ENCODE measurements around the gene ADH6. TPM values are rescaled to one million over a fixed set of nuclear protein-coding genes. Genes with fewer than 3 reads are reported as not detected.
"Not testable (repeated sequence)": the region's sequence is repeated elsewhere in the genome, so short reads cannot be mapped to it uniquely, and the experiment has no call there.

Gene ADH6
- polyA plus RNA-seq, 1 experiment: 0.02 TPM

DNA sequence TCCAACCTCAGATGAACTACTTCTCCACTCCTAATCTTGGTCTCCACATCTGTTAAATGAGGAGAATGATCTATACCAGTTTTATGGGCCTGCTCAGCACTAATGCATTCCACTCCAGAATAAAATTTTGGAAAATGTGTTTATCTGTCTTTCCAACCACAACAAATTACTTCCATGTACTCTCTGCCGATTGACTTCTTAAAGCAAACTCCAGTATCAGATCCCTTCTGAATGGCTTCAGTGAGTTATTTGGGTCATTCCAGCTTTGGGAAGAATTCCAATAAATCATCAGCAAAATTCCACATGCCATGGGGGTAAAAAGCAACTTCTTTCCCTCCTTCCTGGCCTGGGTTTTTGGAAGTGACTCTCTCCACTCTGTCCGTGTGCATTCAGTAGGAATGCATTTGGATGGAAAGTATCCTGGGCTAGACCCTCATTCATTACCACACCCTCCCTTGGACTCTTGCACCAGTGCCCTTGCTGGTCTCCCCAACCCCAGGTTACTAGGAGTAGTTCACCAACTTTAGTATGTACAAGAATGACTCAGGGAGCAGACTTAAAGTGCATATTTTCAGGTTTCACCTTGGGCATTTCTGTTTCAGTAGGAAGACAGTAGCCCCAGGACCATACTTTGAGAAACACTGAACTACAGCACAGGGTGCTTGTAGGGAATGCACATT, 15.4 kb upstream of the ADH6 start:
- Histone ChIP-seq H3K27me3 (ENCODE audit: control insufficient read depth, insufficient read depth, low read length) (no peaks in the 10 kb centered on the region), H3K36me3 (ENCODE audit: control insufficient read depth, insufficient read depth, low read length) (no peaks in the 10 kb centered on the region), H3K4me3 (ENCODE audit: low read depth, low read length) (no peak overlapping the region)
- peak; percentile 82 for DNase-seq (ENCODE audit: low read depth)
- POLR2A ChIA-PET: no interaction called here
- CTCF ChIA-PET: no interaction called here
- TF ChIP-seq, protein P1, sequence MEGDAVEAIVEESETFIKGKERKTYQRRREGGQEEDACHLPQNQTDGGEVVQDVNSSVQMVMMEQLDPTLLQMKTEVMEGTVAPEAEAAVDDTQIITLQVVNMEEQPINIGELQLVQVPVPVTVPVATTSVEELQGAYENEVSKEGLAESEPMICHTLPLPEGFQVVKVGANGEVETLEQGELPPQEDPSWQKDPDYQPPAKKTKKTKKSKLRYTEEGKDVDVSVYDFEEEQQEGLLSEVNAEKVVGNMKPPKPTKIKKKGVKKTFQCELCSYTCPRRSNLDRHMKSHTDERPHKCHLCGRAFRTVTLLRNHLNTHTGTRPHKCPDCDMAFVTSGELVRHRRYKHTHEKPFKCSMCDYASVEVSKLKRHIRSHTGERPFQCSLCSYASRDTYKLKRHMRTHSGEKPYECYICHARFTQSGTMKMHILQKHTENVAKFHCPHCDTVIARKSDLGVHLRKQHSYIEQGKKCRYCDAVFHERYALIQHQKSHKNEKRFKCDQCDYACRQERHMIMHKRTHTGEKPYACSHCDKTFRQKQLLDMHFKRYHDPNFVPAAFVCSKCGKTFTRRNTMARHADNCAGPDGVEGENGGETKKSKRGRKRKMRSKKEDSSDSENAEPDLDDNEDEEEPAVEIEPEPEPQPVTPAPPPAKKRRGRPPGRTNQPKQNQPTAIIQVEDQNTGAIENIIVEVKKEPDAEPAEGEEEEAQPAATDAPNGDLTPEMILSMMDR (IDR thresholded peaks at IDR 0.05; ENCODE audit: insufficient read depth, low read depth, low read length): no peak

DNA sequence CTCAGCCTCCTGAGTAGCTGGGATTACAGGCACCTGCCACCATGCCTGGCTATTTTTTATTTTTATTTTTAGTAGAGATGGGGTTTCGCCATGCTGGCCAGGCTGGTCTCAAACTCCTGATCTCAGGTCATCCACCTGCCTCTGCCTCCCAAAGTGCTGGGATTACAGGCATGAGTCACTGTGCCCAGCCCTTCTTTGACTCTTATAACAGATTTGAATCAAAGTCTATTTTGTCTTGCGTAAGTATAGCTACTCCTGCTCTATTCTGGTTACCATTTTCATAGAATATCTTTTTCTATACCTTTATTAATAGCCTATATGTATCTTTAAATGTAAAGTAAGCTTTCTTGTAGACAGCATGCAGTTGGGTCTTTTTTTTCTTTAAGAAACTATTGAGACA, 14.4 kb upstream of the ADH6 start:
- CTCF ChIA-PET; H3K4me3 ChIP-seq (ENCODE audit: low read depth, low read length); DNase-seq (ENCODE audit: low read depth); POLR2A ChIA-PET; H3K27me3 ChIP-seq (ENCODE audit: control insufficient read depth, insufficient read depth, low read length); H3K36me3 ChIP-seq (ENCODE audit: control insufficient read depth, insufficient read depth, low read length): not testable (repeated sequence)

DNA sequence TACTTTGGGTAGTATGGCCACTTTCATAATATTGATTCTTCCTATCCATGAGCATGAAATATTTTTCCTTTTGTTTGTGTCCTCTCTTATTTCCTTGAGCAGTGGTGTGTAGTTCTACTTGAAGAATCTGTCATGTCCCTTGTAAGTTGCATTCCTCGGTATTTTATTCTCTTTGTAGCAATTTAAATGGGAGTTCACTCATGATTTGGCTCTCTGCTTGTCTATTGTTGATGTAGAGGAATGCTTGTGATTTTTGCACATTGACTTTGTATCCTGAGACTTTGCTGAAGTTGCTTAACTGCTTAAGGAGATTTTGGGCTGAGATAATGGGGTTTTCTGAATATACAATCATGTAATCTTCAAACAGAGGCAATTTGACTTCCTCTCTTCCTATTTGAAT, 9.7 kb upstream of the ADH6 start:
- H3K27me3 ChIP-seq (ENCODE audit: control insufficient read depth, insufficient read depth, low read length); DNase-seq (ENCODE audit: low read depth); POLR2A ChIA-PET; CTCF ChIA-PET; H3K36me3 ChIP-seq (ENCODE audit: control insufficient read depth, insufficient read depth, low read length); H3K4me3 ChIP-seq (ENCODE audit: low read depth, low read length): not testable (repeated sequence)

DNA sequence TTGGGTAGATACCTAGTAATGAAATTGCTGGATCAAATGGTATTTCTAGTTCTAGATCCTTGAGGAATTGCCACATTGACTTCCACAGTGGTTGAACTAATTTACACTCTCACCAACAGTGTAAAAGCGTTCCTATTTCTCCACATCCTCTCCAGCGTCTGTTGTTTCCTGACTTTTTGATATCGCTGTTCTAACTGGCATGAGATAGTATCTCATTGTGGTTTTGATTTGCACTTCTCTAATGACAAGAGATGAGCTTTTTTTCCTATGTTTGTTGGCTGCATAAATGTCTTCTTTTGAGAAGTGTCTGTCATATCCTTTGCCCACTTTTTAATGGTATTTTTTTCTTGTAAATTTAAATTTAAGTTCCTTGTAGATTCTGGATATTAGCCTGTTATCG, 8.6 kb upstream of the ADH6 start:
- DNase-seq (ENCODE audit: low read depth); POLR2A ChIA-PET; H3K4me3 ChIP-seq (ENCODE audit: low read depth, low read length); H3K27me3 ChIP-seq (ENCODE audit: control insufficient read depth, insufficient read depth, low read length); H3K36me3 ChIP-seq (ENCODE audit: control insufficient read depth, insufficient read depth, low read length); CTCF ChIA-PET: not testable (repeated sequence)

DNA sequence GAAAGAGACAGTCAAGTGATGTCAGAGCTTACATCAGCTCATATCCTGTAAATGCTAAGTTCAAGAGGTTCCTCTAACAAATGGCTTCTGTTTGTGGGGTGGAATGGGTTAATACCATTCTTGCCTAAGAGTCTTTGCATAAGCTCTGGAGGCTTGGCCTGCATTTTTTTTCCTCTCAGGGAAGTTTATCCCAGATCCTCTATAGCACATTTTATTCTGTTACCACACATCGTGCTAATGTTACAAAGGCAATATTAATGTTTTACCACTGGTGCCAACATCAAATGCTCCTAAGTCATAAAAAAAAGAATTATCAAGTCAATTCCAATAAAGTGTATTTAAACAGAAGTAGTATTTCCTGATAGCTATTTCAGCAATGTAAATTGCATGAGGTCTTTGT, 2.9 kb upstream of the ADH6 start:
- TF ChIP-seq, protein P1 (IDR thresholded peaks at IDR 0.05; ENCODE audit: insufficient read depth, low read depth, low read length): no peak
- Histone ChIP-seq H3K4me3 (ENCODE audit: low read depth, low read length) (no peak overlapping the region), H3K27me3 (ENCODE audit: control insufficient read depth, insufficient read depth, low read length) (no peaks in the 10 kb centered on the region), H3K36me3 (ENCODE audit: control insufficient read depth, insufficient read depth, low read length) (no peaks in the 10 kb centered on the region)
- DNase-seq (ENCODE audit: low read depth): peak; percentile 16
- POLR2A ChIA-PET: no interaction called here
- CTCF ChIA-PET: interaction anchor here (0.7 to 0.9 kb wide), 2 partner anchors 17 to 155 kb away, joined by 3 read pairs; no protein-coding TSS in a partner anchor

DNA sequence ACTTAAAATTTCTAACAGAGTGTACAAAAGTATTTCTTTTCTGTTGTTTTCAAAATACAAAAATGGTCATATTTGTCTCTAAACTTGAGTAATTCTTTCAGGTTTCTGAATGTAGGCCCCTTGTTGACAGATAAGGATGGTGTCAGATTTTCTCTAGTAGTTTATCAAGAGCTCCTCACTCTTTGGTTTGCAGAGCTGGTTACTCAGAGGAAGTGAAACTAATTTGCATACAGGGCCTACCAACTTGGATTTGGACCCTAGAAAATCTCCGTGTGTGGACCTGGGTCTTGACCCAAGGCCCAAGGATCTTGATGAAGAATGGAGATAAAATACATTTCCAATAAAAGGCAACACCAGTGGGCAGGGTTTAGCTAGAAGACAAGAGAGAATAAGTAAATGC, 433 bp upstream of the ADH6 start:
- Histone ChIP-seq H3K27me3 (ENCODE audit: control insufficient read depth, insufficient read depth, low read length) (no peaks in the 10 kb centered on the region), H3K4me3 (ENCODE audit: low read depth, low read length) (no peak overlapping the region), H3K36me3 (ENCODE audit: control insufficient read depth, insufficient read depth, low read length) (no peaks in the 10 kb centered on the region)
- TF ChIP-seq, protein P1 (IDR thresholded peaks at IDR 0.05; ENCODE audit: insufficient read depth, low read depth, low read length): no peak
- no peak for DNase-seq (ENCODE audit: low read depth)
- ChIA-PET POLR2A (no interaction called here), CTCF (no interaction called here)

DNA sequence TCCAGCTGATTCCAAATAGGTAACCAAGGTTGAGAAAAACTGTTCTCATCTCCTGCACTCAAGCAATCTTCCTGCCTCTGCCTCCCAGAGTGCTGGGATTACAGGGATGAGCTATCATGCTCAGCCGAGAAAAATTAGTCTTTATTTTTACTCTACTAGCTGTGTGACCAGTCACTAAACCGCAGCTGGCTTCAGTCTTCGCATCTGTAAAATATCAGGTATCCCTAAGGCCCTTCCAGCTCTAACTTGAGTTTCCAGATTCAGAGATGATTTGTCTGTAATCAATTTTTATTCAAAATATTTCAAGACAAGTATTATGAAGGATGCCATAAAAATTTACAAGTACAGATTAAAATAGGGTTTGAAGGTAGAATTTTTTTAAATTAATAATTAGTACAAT, 3.5 kb downstream of the ADH6 start:
- no peaks in the 10 kb centered on the region for H3K36me3 ChIP-seq (ENCODE audit: control insufficient read depth, insufficient read depth, low read length)
- H3K27me3 ChIP-seq (ENCODE audit: control insufficient read depth, insufficient read depth, low read length): no peaks in the 10 kb centered on the region
- H3K4me3 ChIP-seq (ENCODE audit: low read depth, low read length): no peak overlapping the region
- TF ChIP-seq, protein P1 (IDR thresholded peaks at IDR 0.05; ENCODE audit: insufficient read depth, low read depth, low read length): no peak
- ChIA-PET POLR2A (interaction anchor here (0.7 kb wide), 1 partner anchor 125 kb away, joined by 4 read pairs; no protein-coding TSS in a partner anchor), CTCF (interaction anchor here (0.7 to 0.9 kb wide), 2 partner anchors 13 to 37 kb away, joined by 3 to 4 read pairs; no protein-coding TSS in a partner anchor)
- DNase-seq (ENCODE audit: low read depth): no peak
